Skeletal muscle satellite cell (primary cell): ENCODE measurements around the gene NCR2. TPM values are rescaled to one million over a fixed set of nuclear protein-coding genes. Genes with fewer than 3 reads are reported as not detected.

Source experiments
- H3K27me3 ChIP-seq: 2 replicates; pipeline ENCODE4 v1.7.0; 2013; ENCODE audit warnings: low read length; ENCODE audit not compliant: control insufficient read depth, insufficient read depth
- H3K36me3 ChIP-seq: 2 replicates; pipeline ENCODE4 v1.7.0; 2013; ENCODE audit warnings: mild to moderate bottlenecking, control low read depth, low read length; ENCODE audit not compliant: insufficient read depth
- H3K4me1 ChIP-seq: 2 replicates; pipeline ENCODE4 v1.7.0; 2013; ENCODE audit warnings: low read length; ENCODE audit not compliant: control insufficient read depth, insufficient read depth
- H3K4me2 ChIP-seq: 2 replicates; pipeline ENCODE4 v1.7.0; 2013; ENCODE audit warnings: mild to moderate bottlenecking, low read length
- H3K4me3 ChIP-seq: 2 replicates; pipeline ENCODE4 v1.7.0; 2013; ENCODE audit warnings: low read length
- H3K9ac ChIP-seq: 2 replicates; pipeline ENCODE4 v1.7.0; 2013; ENCODE audit warnings: mild to moderate bottlenecking, low read depth, low read length, moderate library complexity
- H3K9me3 ChIP-seq: replicated peaks from 2 replicates; pipeline ENCODE4 v1.7.0; 2013; ENCODE audit warnings: mild to moderate bottlenecking, control low read depth, low read length
- small RNA-seq: library from RNA; depleted of rRNA; stranded (forward); fragments of <200 nt; gene quantifications from one replicate; pipeline ENCODE3, GENCODE V24; 2012

NCR2 gene

GRCh38 chr6:41376176-41376575 is 40.8 kb downstream of the NCR2 start:
- Histone ChIP-seq H3K4me3 (no peak overlapping the region), H3K4me1 (peaks cover 7% of the 10 kb centered on the region), H3K4me2 (no peak overlapping the region), H3K27me3 (peaks cover 88% of the 10 kb centered on the region), H3K9ac (no peak overlapping the region), H3K36me3 (no peaks in the 10 kb centered on the region), H3K9me3 (no peaks in the 10 kb centered on the region)

GRCh38 chr6:41377071-41377470 is 41.7 kb downstream of the NCR2 start:
- peaks cover 3% of the 10 kb centered on the region for H3K4me1 ChIP-seq
- no peak overlapping the region for H3K9ac ChIP-seq
- no peak overlapping the region for H3K4me3 ChIP-seq
- H3K9me3 ChIP-seq, result no peaks in the 10 kb centered on the region
- H3K27me3 ChIP-seq, result peaks cover 79% of the 10 kb centered on the region
- no peaks in the 10 kb centered on the region for H3K36me3 ChIP-seq
- no peak overlapping the region for H3K4me2 ChIP-seq

GRCh38 chr6:41379306-41379705 is 43.9 kb downstream of the NCR2 start:
- Histone ChIP-seq H3K9ac (no peak overlapping the region), H3K4me2 (no peak overlapping the region), H3K4me3 (no peak overlapping the region), H3K36me3 (no peaks in the 10 kb centered on the region), H3K27me3 (peaks cover 65% of the 10 kb centered on the region), H3K9me3 (no peaks in the 10 kb centered on the region), H3K4me1 (no peaks in the 10 kb centered on the region)

- Histone ChIP-seq H3K36me3 (no peaks in the 10 kb centered on the region), H3K9ac (no peak overlapping the region)
Measured at GRCh38 chr6:41386594-41386993, 51.2 kb downstream of the NCR2 start.

GRCh38 chr6:41392246-41392645 is 56.8 kb downstream of the NCR2 start:
- H3K36me3 ChIP-seq, result no peaks in the 10 kb centered on the region
- peaks cover 2% of the 10 kb centered on the region for H3K9me3 ChIP-seq
- H3K27me3 ChIP-seq, result peaks cover 40% of the 10 kb centered on the region
- no peaks in the 10 kb centered on the region for H3K4me1 ChIP-seq
- H3K4me2 ChIP-seq, result no peak overlapping the region
- no peak overlapping the region for H3K4me3 ChIP-seq
- no peak overlapping the region for H3K9ac ChIP-seq

More at GRCh38 chr6:41386594-41386993, 51.2 kb downstream of the NCR2 start:
- no peaks in the 10 kb centered on the region for H3K4me1 ChIP-seq
- no peak overlapping the region for H3K4me3 ChIP-seq
- peaks cover 29% of the 10 kb centered on the region for H3K27me3 ChIP-seq
- H3K4me2 ChIP-seq, result no peak overlapping the region
- no peaks in the 10 kb centered on the region for H3K9me3 ChIP-seq

GRCh38 chr6:41396335-41396734 is 60.9 kb downstream of the NCR2 start:
- Histone ChIP-seq H3K4me1 (no peaks in the 10 kb centered on the region), H3K4me3 (no peak overlapping the region), H3K9me3 (peaks cover 2% of the 10 kb centered on the region), H3K9ac (no peak overlapping the region), H3K27me3 (peaks cover 43% of the 10 kb centered on the region), H3K4me2 (no peak overlapping the region), H3K36me3 (no peaks in the 10 kb centered on the region)

GRCh38 chr6:41399424-41399823 is 64.0 kb downstream of the NCR2 start:
- Histone ChIP-seq H3K4me2 (no peak overlapping the region), H3K36me3 (no peaks in the 10 kb centered on the region), H3K4me1 (no peaks in the 10 kb centered on the region), H3K27me3 (peaks cover 30% of the 10 kb centered on the region), H3K9ac (no peak overlapping the region), H3K9me3 (peaks cover 2% of the 10 kb centered on the region), H3K4me3 (no peak overlapping the region)

Small RNA genes within 50 kb of the gene (small RNA-seq; reads per million reads assigned to genes)
- not detected for gene RNU6-643P
